Adipose tissue (tissue), 3 donors: ENCODE data around the gene SORCS3. TPM values are rescaled to one million over a fixed set of nuclear protein-coding genes. Genes with fewer than 3 reads are reported as not detected.

Source experiments
- H3K27ac ChIP-seq: one replicate; pipeline ENCODE4 v1.5.1; 2013; ENCODE audit warnings: low read depth, low read length
- WGBS, 3 donors: extraction: QIAGEN DNeasy Blood & Tissue Kit; methylation state at CpG; one replicate each; pipeline ENCODE4 v1.1.7; 2013; 5-methylcytosine and 5-hydroxymethylcytosine counted together
- polyA plus RNA-seq, 3 donors: library from polyadenylated mRNA; stranded (reverse); fragments of 200-250 nt; gene quantifications; one replicate each; pipeline ENCODE4 v1.2.3, GENCODE V29; 2013
- donor health status: healthy with polysubstance abuse.
- donor health status: Bipolar disorder and iron deficiency.
- donor health status: healthy.

Gene SORCS3
- polyA plus RNA-seq, 3 donors, result 0.01 TPM; not detected in 1

DNA sequence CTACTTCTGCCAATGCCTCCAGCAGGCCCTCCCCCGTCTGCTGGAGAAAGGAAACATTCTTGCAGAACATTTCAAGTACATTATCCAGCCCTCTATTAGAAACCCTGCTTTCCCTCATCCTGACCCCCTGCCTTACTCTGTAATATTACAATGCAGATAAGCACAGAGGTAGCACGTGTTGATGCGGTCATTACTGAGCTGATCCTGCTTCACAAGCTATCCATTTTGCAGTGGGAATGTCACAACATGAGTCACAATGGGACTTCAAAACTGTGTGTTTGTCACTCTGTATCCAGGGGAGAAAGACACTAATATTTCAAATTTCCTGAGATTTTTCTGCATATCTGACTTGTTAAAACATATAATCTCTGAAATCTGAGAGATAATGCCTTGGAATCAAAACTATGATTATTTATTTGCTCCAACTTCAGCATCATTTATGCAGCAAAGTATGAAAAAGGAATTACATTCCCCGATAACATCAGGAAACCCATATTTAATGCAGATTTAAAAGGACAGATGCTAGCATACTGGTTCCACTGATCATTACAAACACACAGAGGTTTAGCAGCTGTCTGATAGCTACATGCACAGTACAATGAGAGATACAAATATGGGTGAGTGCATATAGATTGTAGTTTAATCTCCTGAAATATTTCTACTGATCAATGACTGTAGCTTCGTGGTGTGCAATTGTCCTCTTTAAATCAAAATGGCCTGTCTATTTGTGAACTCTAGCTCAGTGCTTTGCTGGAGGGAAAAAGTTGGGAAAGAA lies 239.7 kb downstream of the SORCS3 start:
- WGBS, 3 donors, result 61 to 69% (median 67%) methylated on average over 5 of the region's 5 CpGs
- H3K27ac ChIP-seq, result no peak overlapping the region

DNA sequence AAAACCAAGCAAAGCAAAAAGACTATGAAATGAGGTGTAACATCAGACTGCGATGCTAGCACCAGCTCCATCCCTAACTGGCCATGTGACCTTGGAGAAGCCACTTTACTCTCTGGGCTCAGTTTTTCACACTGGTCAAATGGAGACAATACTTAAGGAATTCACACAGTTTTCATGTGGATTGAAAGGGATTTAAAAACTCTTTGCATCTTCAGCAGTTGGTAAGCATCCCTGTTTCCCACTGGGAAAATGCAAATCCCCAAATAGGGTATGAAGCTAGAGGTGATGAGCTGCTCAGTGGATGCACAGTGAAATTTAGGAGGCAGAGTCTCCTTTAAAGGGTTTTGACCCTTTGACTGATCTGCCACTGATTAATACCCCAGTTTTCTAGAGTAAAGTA lies 240.7 kb downstream of the SORCS3 start:
- H3K27ac ChIP-seq, result no peak overlapping the region
- 48 to 79% (median 77%) methylated on average over 1 of the region's 1 CpG for WGBS, 3 donors

DNA sequence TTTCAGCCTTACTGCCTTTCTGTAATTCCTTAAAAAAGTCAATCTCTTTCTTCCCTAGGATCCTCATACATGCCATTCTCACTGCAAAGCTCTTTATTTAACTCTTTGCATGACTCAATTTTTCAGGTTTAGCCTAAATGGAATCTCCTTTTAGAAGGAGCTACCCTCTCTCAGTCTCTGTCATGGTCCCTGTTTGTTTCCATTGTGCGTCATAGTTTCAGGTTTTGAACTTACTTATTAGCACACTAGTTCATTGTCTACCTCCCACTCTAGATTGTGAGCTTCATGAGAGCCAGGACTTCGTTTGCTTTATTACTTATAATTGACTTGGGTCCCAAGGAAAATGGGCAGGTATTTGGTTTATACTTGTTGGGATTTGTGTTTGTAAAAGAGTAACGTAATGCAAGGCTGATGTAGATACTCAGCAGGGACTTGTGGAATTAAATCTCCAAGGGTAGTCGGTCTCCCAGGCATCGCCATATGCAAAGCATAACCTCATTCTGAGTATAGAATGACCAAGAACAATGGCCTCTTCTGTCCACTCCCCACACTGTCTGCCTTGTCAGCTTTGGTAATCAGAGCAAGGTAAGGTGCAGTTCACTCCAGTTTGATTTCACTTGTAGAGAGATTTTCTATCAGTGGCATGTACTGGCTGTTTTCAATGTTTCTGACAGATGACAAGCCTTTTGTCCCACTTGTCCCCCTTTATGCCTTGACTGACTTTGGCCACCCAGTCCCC lies 252.0 kb downstream of the SORCS3 start:
- no peak overlapping the region for H3K27ac ChIP-seq
- WGBS, 3 donors, result 74 to 86% (median 86%) methylated on average over 5 of the region's 5 CpGs

DNA sequence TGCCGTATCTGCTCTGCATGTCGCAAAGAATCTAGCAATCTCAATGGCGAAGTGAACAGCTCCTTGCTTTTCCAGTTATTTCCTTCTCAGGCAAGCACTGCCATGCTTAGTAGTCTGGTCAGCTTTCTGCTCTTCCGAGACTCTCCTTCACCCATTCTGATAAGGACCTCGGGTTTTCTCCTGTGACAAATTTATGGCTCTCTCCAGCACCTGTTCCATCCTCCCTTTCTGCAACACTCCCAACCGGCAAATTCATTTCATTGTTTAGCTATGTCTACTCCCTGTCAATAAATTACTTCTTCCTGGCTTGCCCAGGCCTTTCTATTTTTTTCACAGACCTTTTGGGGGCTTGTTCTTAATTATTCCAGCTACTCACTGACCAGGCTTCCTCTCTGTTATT lies 252.6 kb downstream of the SORCS3 start:
- WGBS, 3 donors, result 48 to 54% (median 53%) methylated on average over 6 of the region's 6 CpGs
- H3K27ac ChIP-seq, result no peak overlapping the region

DNA sequence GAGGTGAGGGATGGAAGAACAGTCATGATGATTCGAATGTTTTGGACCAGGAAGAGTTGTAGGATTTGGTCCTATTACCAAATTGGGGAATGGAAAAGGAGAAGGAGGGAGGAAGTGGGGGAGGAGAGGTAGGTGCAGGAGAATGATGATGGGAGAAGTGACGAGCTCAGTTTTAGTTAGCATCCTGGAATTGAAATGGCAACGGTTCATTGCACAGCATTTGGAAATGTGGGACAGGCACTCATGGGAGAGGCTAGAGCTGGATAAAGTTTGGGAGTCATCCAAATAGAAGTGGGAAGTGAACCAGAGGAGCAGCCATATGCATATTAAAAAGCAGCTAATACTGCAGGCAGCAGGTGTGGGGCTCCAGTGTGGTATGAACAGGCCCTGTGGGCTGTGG lies 253.6 kb downstream of the SORCS3 start:
- no peak overlapping the region for H3K27ac ChIP-seq
- WGBS, 3 donors, result 53 to 59% (median 57%) methylated on average over 3 of the region's 3 CpGs

DNA sequence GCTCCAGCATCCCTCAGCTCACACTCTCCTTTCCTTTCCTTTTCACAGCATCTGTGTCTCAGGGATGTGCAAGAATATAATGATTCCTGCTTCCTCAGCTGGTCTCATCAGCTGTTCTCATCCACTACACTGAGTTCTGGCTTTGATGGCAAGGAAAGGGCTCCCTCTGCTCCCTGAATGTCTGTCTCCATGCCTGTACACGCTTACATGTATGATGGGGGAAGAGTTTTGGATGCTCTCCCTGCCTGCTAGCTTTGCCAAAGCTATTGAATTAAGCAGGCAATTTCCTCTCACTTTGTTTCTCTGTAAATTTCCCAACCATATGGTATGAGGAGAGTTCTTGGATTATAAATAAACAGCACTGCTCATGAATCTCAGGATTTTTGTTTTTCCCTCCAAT lies 254.5 kb downstream of the SORCS3 start:
- WGBS, 3 donors, result 38 to 52% (median 42%) methylated on average over 1 of the region's 1 CpG
- no peak overlapping the region for H3K27ac ChIP-seq

DNA sequence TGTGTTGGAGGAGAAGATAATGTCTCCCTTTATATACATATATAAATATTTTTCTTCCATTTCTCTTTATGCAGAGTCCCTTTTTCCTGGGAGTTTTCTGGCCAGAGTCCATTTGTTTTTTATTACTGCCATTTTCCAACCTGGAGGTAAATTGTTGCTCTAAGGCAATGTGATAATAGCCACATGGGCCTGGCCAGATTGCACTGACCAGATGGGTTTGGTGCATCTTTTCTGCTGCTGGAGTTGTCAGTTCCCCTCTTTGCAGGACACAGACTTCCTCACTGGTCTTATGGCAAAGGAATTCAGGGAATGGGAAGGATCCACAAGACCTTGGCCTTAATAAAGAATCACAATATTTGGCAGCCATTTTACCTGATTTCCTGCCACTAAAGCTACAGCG lies 254.9 kb downstream of the SORCS3 start:
- WGBS, 3 donors, result 24 to 82% (median 38%) methylated on average over 1 of the region's 1 CpG
- no peak overlapping the region for H3K27ac ChIP-seq

DNA sequence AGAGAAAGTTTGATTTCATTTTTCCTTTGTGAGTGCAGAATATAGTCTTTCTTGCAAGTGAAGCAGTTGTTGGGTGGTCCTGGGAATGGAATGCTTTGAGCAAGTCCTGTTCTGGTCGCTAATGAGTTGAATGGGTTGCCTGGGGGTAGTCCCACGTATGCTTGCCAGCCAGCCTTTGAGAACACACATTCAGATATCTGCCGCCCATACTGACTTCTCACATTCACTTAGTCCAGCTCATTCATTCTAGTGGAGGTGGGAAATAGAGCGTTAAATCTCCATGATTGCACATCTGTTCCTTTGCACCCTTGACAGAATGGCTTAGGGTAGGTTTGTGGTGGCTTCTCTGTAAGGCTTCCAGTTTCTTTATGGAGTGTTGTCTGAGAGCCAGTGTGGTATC lies 256.6 kb downstream of the SORCS3 start:
- 52 to 80% (median 75%) methylated on average over 4 of the region's 4 CpGs for WGBS, 3 donors

DNA sequence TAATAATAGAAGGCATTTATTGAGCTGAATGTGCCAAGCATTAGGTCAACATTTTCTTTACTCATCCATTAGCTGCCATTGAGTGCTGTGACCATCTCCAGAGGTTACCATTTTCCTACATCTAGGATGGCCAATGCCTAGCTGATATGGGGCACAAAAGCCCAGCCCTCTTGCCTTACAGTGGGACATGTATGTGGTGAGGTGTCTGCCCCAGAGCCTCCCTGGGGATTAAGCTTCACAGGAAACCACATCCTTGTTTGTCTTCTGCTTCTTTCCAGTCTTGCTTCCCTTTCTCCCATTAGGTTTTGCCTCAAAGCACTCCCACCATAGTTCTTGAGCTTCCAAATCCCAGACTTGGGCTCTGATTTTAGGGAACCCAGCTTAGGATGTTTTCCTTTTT lies 258.7 kb downstream of the SORCS3 start:
- H3K27ac ChIP-seq, result no peak overlapping the region

More for the DNA sequence above, 256.6 kb downstream of the SORCS3 start:
- H3K27ac ChIP-seq, result no peak overlapping the region

DNA sequence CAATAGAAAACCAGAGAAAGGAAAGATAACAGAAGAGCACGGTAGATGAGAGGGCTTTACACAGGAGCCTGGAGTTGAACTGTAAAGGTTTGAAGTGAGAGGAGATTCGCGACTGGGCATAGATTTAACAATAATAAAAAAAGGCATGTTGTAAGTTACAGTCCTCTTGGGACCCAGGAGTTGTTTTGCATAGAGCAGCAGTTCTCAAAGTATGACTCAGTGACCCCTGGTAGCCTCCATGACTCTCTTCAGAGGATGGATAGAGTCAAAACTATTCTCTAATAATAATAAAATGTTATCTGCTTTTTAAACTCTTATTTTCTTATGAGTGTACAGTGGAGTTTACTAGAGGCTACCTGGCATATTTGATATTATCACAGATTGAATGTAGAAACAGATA lies 262.3 kb downstream of the SORCS3 start:
- no peak overlapping the region for H3K27ac ChIP-seq
- WGBS, 3 donors, result 52 to 77% (median 65%) methylated on average over 3 of the region's 3 CpGs

DNA sequence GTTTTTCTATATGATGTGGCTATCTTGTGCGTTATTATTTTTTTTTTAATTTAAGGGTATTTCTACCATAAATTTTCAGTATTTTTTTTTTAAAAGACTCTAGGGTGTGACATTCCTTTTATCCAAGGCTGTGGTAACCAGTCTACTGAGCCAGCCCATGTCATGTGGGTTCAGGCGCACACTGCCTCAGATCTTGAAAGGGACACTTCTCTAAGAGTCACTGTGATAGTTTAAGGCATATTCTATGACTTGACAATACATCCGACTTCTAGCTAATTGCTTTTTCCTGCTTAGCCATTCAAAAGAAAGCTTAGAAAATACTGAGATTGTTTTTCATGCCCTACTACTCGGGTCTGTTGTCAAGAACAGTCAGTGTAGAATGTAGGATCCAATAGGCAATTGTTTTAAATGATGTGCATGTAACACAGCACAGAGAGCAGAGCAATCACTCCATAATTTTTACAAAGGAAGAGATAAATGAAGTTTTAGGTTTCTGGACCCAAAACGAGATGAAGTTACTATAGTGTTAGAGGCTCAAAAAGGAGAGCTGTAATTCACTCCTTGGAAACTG lies 263.7 kb downstream of the SORCS3 start:
- no peak overlapping the region for H3K27ac ChIP-seq
- WGBS, 3 donors, result 63 to 78% (median 76%) methylated on average over 5 of the region's 5 CpGs

DNA sequence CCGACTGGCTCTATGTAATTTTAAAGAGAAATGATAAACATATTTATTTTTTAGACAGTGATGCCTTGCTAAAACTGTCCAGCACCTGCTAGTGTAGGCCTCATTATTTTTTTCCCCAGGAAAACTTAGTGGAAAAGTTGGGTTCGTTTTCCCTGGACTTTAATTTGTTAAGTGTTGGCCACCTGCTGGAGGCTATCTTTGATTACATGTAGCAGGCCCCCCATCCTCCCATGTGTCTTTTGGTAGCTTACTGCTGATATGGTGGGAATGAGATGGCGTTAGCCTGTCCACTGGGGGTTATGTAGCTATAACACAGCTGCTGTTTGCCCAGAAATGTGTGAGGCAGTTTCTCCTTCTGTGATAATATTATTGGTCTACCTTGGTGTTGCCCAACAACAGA lies 265.0 kb downstream of the SORCS3 start:
- 37 to 70% (median 60%) methylated on average over 3 of the region's 3 CpGs for WGBS, 3 donors
- H3K27ac ChIP-seq, result no peak overlapping the region

DNA sequence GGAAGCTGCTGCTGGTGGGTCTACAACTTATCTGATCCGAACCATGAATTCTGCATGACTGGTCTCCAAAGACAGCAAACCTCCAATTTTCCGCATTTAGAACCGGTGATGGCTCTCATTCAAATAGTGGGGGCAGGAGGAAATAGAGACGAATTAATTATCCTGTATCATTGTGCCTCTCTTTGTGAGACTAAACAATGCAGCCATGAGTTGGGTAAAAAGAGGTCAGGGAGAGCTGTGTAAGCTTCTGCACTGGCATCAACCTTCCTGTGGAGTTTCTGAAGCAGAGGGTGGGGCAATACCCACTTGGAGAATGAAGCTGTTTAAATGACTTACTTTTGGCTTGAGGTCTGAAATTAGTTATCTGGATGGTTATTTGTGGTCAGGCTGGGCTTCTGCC lies 266.4 kb downstream of the SORCS3 start:
- no peak overlapping the region for H3K27ac ChIP-seq
- WGBS, 3 donors, result 60 to 89% (median 67%) methylated on average over 4 of the region's 4 CpGs

DNA sequence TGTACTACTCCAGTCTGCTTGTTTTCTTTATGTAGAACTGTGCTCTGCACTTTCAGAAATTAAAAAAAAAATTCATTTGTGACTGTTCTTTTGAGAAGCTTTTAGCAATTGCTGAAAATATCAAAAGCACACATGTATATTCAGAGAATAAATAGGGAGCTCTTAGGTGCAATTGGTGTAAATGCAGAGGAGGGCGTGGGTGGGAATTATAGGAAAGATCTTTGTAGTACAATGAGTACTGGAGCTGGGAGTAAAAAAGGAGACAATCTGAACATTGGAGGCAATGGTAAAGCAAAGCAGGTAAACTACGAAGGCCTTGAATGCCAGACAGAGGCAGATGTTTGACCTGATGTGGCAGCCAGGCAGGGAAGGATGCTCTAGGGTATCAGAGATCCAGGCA lies 267.5 kb downstream of the SORCS3 start:
- 54 to 84% (median 80%) methylated on average over 2 of the region's 2 CpGs for WGBS, 3 donors

DNA sequence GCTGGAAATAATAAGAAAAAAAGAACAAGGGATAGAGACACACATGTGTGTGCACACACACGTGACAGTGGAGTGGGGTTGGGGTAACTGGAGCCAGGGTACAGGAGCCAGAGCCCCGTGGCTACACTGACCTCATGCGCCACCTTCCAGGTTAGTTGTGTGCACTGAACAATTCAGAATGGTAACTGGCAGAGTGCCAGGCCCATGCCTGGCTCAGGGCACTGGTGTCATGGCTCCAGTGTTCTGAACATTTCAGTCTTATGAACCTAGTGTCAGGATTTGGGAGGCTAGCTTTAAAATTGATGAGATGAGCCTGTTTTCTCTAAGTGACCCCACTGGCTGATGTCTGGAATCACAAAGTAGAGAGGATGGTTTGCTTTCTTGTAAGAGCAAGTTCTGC lies 269.6 kb downstream of the SORCS3 start:
- no peak overlapping the region for H3K27ac ChIP-seq
- whole genome bisulfite sequencing, 3 donors, result 60 to 79% (median 67%) methylated on average over 3 of the region's 3 CpGs

More for the DNA sequence above, 267.5 kb downstream of the SORCS3 start:
- H3K27ac ChIP-seq, result no peak overlapping the region

DNA sequence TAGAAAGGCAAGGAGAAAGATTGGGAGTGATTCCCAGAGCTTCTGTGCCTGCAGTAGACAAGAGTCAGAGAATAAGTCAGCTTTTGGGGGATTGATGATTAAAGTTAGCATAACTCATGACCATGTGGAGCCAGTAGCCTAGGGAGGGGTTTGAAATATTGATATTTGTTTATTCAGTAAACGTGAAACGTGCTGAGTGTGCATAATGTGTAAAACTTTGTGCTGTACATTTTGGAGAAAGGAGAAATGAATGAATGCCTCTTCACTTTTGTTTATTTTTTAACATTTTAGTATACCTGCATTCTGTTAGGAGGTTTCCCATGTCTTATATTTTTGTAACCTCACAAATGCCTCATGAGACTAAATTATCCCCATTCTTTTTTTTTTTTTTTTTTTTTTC lies 272.3 kb downstream of the SORCS3 start:
- H3K27ac ChIP-seq, result no peak overlapping the region
- WGBS, 3 donors, result 51 to 84% (median 83%) methylated on average over 2 of the region's 2 CpGs

DNA sequence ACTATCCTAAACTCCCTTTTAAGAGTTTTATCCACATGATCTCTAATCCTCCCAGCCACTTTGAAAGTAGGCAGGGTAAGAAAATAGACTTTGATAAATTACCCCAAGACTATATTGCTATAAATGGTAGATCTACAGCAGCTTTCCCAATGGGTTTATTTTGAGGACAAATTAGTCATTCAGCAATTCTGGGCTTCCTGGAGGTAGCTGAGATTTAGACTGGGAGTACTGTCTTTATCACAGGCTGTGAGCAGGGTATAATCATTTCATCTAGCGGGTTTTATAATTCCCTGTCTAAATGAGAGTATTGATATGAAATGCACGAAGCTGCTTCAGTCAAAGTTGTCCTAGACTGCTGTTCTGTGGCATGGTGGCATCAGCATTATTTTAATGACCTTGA lies 279.4 kb downstream of the SORCS3 start:
- 66 to 91% (median 90%) methylated on average over 2 of the region's 2 CpGs for WGBS, 3 donors
- H3K27ac ChIP-seq, result no peak overlapping the region

DNA sequence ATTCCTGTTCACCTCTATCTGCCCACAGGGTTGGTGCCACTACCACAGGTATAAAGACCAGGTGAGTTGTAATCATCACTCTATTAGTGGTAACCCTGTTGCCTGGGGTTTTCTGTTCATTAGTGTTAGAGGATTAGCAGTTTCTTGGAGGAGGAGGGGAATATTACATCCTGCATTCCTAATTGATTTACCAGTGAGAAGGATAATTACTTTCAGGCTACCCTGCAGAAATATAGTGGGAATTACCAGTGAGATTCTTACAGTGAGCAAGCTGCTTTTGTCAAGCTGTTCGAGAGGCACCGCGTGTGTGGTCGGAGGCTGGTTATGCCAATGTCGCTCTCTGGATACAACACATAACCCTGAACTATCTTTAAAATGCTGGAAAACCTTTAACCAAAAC lies 280.7 kb downstream of the SORCS3 start:
- 82 to 94% (median 85%) methylated on average over 5 of the region's 5 CpGs for WGBS, 3 donors
- no peak overlapping the region for H3K27ac ChIP-seq

DNA sequence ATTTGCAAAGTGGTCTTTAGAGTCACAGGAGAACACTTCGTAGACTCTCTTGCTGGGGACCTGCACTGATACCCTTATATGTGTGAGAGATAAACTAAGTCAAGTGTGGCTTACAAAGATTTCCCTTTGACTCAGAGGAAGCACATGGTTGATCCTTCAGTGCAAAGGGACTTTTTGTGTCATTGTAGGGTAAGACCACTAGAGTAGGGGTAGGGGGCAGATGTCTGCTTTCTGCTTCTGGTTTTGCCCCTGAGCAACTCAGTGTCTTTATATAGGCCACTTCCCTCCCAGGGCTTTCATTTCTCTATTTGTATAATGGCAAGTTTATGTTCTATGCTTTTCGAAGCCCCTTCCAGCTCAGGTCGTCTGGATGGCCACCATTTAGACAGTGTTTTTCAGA lies 281.7 kb downstream of the SORCS3 start:
- H3K27ac ChIP-seq, result no peak overlapping the region
- WGBS, 3 donors, result 52 to 81% (median 79%) methylated on average over 3 of the region's 3 CpGs

DNA sequence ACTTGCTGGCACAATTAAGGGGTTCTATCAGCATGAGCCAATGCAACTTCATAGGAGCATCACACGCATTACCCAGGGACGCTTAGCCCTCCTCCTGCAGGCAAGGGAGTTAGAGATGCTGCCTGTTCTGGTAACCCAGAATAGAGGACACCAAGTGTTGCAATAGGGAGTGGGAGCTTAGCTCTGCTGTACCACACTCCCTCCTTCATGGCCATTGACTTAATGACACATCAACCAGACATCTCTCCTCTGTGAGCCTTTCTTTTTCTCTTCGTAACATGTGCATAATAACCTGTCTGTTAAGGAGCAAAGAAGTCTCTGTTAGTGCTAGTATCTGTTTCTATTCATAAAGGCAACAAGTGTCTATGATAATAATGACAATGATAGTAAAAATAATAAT lies 282.4 kb downstream of the SORCS3 start:
- WGBS, 3 donors, result 86 to 93% (median 89%) methylated on average over 3 of the region's 3 CpGs
- no peak overlapping the region for H3K27ac ChIP-seq
